ENCODE data around the gene PROZ. TPM values are rescaled to one million over a fixed set of nuclear protein-coding genes. Genes with fewer than 3 reads are reported as not detected.
A peak's percentile ranks its signal among the peaks of the same experiment; 100 is the strongest.

Gene PROZ
- total RNA-seq, 1 donor from 2014 or later = not detected

GRCh38 chr13:113116206-113116800, 42.1 kb upstream of the PROZ start:
- H3K9me3 Mint-ChIP-seq (ENCODE audit: low read depth) = no peaks in the 10 kb centered on the region
- H3K4me3 Mint-ChIP-seq (ENCODE audit: unreplicated experiment) = no peak overlapping the region
- H3K27ac Mint-ChIP-seq (ENCODE audit: unreplicated experiment) = no peak overlapping the region
- H3K36me3 Mint-ChIP-seq (ENCODE audit: low read depth) = no peaks in the 10 kb centered on the region
- H3K27me3 Mint-ChIP-seq (ENCODE audit: low read depth) = peaks cover 5% of the 10 kb centered on the region
- TF ChIP-seq CTCF (IDR thresholded peaks at IDR 0.05) = no peak
- DNase-seq (ENCODE audit: low spot score) = no peak
- H3K4me1 Mint-ChIP-seq (ENCODE audit: low read depth) = peaks cover 4% of the 10 kb centered on the region

GRCh38 chr13:113116871-113117271, 41.6 kb upstream of the PROZ start:
- H3K4me1 Mint-ChIP-seq (ENCODE audit: low read depth) = peaks cover 4% of the 10 kb centered on the region
- no peak overlapping the region for H3K4me3 Mint-ChIP-seq (ENCODE audit: unreplicated experiment)
- no peaks in the 10 kb centered on the region for H3K9me3 Mint-ChIP-seq (ENCODE audit: low read depth)
- H3K36me3 Mint-ChIP-seq (ENCODE audit: low read depth) = no peaks in the 10 kb centered on the region
- peaks cover 5% of the 10 kb centered on the region for H3K27me3 Mint-ChIP-seq (ENCODE audit: low read depth)
- no peak for DNase-seq (ENCODE audit: low spot score)
- TF ChIP-seq CTCF (IDR thresholded peaks at IDR 0.05) = no peak
- H3K27ac Mint-ChIP-seq (ENCODE audit: unreplicated experiment) = no peak overlapping the region

GRCh38 chr13:113117335-113117872, 41.0 kb upstream of the PROZ start:
- Mint-ChIP-seq H3K36me3 (ENCODE audit: low read depth) (no peaks in the 10 kb centered on the region), H3K4me3 (ENCODE audit: unreplicated experiment) (no peak overlapping the region), H3K27ac (ENCODE audit: unreplicated experiment) (no peak overlapping the region), H3K27me3 (ENCODE audit: low read depth) (peaks cover 5% of the 10 kb centered on the region), H3K9me3 (ENCODE audit: low read depth) (no peaks in the 10 kb centered on the region), H3K4me1 (ENCODE audit: low read depth) (peaks cover 6% of the 10 kb centered on the region)
- no peak for DNase-seq (ENCODE audit: low spot score)
- no peak for TF ChIP-seq CTCF (IDR thresholded peaks at IDR 0.05)

- TF ChIP-seq CTCF (IDR thresholded peaks at IDR 0.05) = no peak
- Mint-ChIP-seq H3K27me3 (ENCODE audit: low read depth) (peaks cover 5% of the 10 kb centered on the region), H3K36me3 (ENCODE audit: low read depth) (no peaks in the 10 kb centered on the region), H3K9me3 (ENCODE audit: low read depth) (no peaks in the 10 kb centered on the region), H3K4me1 (ENCODE audit: low read depth) (peaks cover 11% of the 10 kb centered on the region), H3K27ac (ENCODE audit: unreplicated experiment) (no peak overlapping the region), H3K4me3 (ENCODE audit: unreplicated experiment) (no peak overlapping the region)
- DNase-seq (ENCODE audit: low spot score) = no peak
These were observed 40.6 kb upstream of the PROZ start for GRCh38 chr13:113117911-113118260.

GRCh38 chr13:113118261-113119021, 40.0 kb upstream of the PROZ start:
- Mint-ChIP-seq H3K27me3 (ENCODE audit: low read depth) (peaks cover 5% of the 10 kb centered on the region), H3K27ac (ENCODE audit: unreplicated experiment) (no peak overlapping the region), H3K36me3 (ENCODE audit: low read depth) (no peaks in the 10 kb centered on the region), H3K9me3 (ENCODE audit: low read depth) (no peaks in the 10 kb centered on the region), H3K4me3 (ENCODE audit: unreplicated experiment) (no peak overlapping the region), H3K4me1 (ENCODE audit: low read depth) (peaks cover 14% of the 10 kb centered on the region)
- peak; percentile 87 for DNase-seq (ENCODE audit: low spot score)
- no peak for TF ChIP-seq CTCF (IDR thresholded peaks at IDR 0.05)
